ENCODE results near the gene MRPL48. TPM values are rescaled to one million over a fixed set of nuclear protein-coding genes. Genes with fewer than 3 reads are reported as not detected.

The MRPL48 gene
- total RNA-seq, 1 experiment from 2014 or later = 44.5 TPM

DNA sequence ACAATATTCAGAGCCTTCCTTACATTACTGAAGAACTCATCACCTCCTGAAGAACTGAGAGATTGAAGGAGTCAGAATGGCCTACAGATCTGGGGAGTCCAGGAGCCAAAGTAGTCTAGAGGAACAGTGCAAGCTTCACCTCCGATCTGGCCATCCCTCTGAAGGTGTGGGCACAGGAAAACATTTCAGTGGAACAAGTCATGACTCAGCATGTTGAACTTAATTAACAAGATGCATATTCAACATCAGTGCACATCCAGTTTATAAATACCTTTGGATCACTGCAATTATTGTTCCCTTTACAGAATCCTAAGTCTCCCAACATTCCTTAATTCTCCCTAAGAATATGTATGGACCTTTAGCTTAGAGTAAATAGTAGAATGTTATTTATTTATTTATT, 114.6 kb downstream of the MRPL48 start:
- intact Hi-C loops (cut with micrococcal nuclease; ENCODE audit: unreplicated experiment) = no loop called here
- no TSS peak for BruUV-seq (replicated peaks)
- TF ChIP-seq CTCF (IDR thresholded peaks at IDR 0.05; ENCODE audit: unreplicated experiment) = no peak
- no peak for DNase-seq
- Mint-ChIP-seq H3K36me3 (ENCODE audit: insufficient read depth, unreplicated experiment) (peaks cover 6% of the 10 kb centered on the region), H3K4me1 (ENCODE audit: low read depth, unreplicated experiment) (no peaks in the 10 kb centered on the region), H3K9me3 (ENCODE audit: low read depth, unreplicated experiment) (no peaks in the 10 kb centered on the region), H3K27me3 (ENCODE audit: unreplicated experiment) (no peaks in the 10 kb centered on the region), H3K27ac (ENCODE audit: unreplicated experiment) (no peak overlapping the region), H3K4me3 (ENCODE audit: low read depth, unreplicated experiment) (no peak overlapping the region)
- CTCF ChIA-PET = no interaction called here

- DNase-seq = peak; percentile 17
- BruUV-seq (replicated peaks) = no TSS peak
- H3K27me3 Mint-ChIP-seq (ENCODE audit: unreplicated experiment) = no peaks in the 10 kb centered on the region
- no peak overlapping the region for H3K4me3 Mint-ChIP-seq (ENCODE audit: low read depth, unreplicated experiment)
- CTCF ChIA-PET = interaction anchor here (0.5 kb wide), 1 partner anchor 1440 kb away, joined by 4 read pairs; no protein-coding TSS in a partner anchor
- H3K27ac Mint-ChIP-seq (ENCODE audit: unreplicated experiment) = no peak overlapping the region
- no peak for TF ChIP-seq CTCF (IDR thresholded peaks at IDR 0.05; ENCODE audit: unreplicated experiment)
- no peaks in the 10 kb centered on the region for H3K4me1 Mint-ChIP-seq (ENCODE audit: low read depth, unreplicated experiment)
- peaks cover 6% of the 10 kb centered on the region for H3K36me3 Mint-ChIP-seq (ENCODE audit: insufficient read depth, unreplicated experiment)
- intact Hi-C loops (cut with micrococcal nuclease; ENCODE audit: unreplicated experiment) = no loop called here
- H3K9me3 Mint-ChIP-seq (ENCODE audit: low read depth, unreplicated experiment) = no peaks in the 10 kb centered on the region
Observed at GRCh38 chr11:73907191-73907590, 119.5 kb downstream of the MRPL48 start.

DNA sequence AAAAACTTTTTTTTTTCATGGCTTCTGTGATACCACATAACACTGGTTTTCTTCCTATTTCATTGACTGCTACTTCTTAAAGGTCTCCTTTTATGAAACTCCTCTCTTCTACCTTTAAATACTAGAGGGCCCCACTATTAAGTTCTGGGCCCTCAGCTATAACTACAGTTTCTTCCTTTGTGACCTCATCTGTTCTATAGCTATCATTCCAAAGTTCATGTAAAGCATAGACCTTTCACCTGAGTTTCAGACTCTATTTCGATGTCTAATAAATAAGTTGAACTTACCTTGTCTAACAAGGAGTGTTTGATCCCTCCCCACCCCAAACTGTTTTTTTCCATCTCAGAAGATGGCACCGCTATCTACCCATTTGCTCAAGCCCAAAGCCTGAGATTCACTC, 124.4 kb downstream of the MRPL48 start:
- Mint-ChIP-seq H3K27ac (ENCODE audit: unreplicated experiment) (no peak overlapping the region), H3K4me3 (ENCODE audit: low read depth, unreplicated experiment) (no peak overlapping the region), H3K27me3 (ENCODE audit: unreplicated experiment) (no peaks in the 10 kb centered on the region), H3K36me3 (ENCODE audit: insufficient read depth, unreplicated experiment) (peaks cover 15% of the 10 kb centered on the region), H3K9me3 (ENCODE audit: low read depth, unreplicated experiment) (no peaks in the 10 kb centered on the region), H3K4me1 (ENCODE audit: low read depth, unreplicated experiment) (no peaks in the 10 kb centered on the region)
- intact Hi-C loops (cut with micrococcal nuclease; ENCODE audit: unreplicated experiment) = no loop called here
- CTCF ChIA-PET = no interaction called here
- BruUV-seq (replicated peaks) = no TSS peak
- no peak for TF ChIP-seq CTCF (IDR thresholded peaks at IDR 0.05; ENCODE audit: unreplicated experiment)
- no peak for DNase-seq

DNA sequence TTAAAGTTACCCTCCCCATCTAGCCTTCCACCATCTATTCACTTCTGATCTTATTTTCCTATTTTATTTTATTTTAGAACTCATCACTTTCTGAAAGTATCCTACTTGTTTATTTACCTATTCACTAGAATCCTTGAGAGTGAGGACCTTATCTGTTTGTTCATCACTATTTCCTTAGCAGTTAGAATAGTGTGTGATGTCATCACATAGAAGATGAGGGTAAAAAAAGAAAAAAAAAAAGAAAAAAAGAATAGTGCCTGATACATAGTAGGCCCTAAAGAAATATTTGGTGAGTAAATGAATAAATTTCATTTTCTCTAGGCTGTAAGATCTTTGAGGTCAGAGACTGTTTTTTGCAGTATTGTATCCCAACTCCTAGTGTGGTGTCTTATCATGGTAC, 125.8 kb downstream of the MRPL48 start:
- no peak for DNase-seq
- Mint-ChIP-seq H3K4me1 (ENCODE audit: low read depth, unreplicated experiment) (no peaks in the 10 kb centered on the region), H3K27me3 (ENCODE audit: unreplicated experiment) (no peaks in the 10 kb centered on the region), H3K9me3 (ENCODE audit: low read depth, unreplicated experiment) (no peaks in the 10 kb centered on the region), H3K27ac (ENCODE audit: unreplicated experiment) (no peak overlapping the region), H3K36me3 (ENCODE audit: insufficient read depth, unreplicated experiment) (peaks cover 15% of the 10 kb centered on the region), H3K4me3 (ENCODE audit: low read depth, unreplicated experiment) (no peak overlapping the region)
- no TSS peak for BruUV-seq (replicated peaks)
- CTCF ChIA-PET = no interaction called here
- intact Hi-C loops (cut with micrococcal nuclease; ENCODE audit: unreplicated experiment) = no loop called here
- no peak for TF ChIP-seq CTCF (IDR thresholded peaks at IDR 0.05; ENCODE audit: unreplicated experiment)
